Naive thymus-derived CD4-positive, alpha-beta T cell (primary cell): ENCODE results near the gene ERN2. TPM values are rescaled to one million over a fixed set of nuclear protein-coding genes. Genes with fewer than 3 reads are reported as not detected.

ENCODE experiments used
- ATAC-seq: fragments of 150-1000 bp; cut with Tn5 transposase; 2 replicates; pipeline ENCODE4 v1.10.0; 2021; ENCODE audit warnings: mild to moderate bottlenecking, moderate library complexity
- CTCF ChIA-PET: fragments of 350-600 bp; sonication (Branson Sonifier 250); formaldehyde crosslinking; loops from one replicate; lab custom pipeline; 2021; ENCODE audit warnings: antibody characterized with exemption; lab: Charles Lee
- POLR2A ChIA-PET: fragments of 350-600 bp; sonication (Branson Sonifier 250); formaldehyde crosslinking; loops from one replicate; lab custom pipeline; 2021; ENCODE audit warnings: antibody characterized with exemption, inconsistent platforms; lab: Charles Lee
- DNase-seq, 9 donors: peaks; one replicate each; pipeline versions ENCODE4 v3.0.0 to v3.0.0-alpha.2; 2020 to 2022; ENCODE audit warnings: mixed read lengths in 1 of 9
- H3K27ac ChIP-seq: one replicate; pipeline ENCODE4 v1.7.0; 2013; ENCODE audit warnings: mild to moderate bottlenecking, low read depth, low read length, moderate library complexity
- H3K27me3 ChIP-seq, 2 donors: one replicate each; pipeline ENCODE4 v1.7.0; 2013; ENCODE audit warnings: low read length in 2 of 2, mild to moderate bottlenecking in 2 of 2, moderate library complexity in 2 of 2; ENCODE audit not compliant: control insufficient read depth in 2 of 2, insufficient read depth in 2 of 2
- H3K36me3 ChIP-seq, 3 experiments: 1 replicate in 2 of 3; 2 replicates in 1 of 3; pipeline ENCODE4 v1.7.0; 2013; ENCODE audit warnings: low read length in 3 of 3, mild to moderate bottlenecking in 3 of 3, moderate library complexity in 1 of 3; ENCODE audit not compliant: insufficient read depth in 3 of 3, control insufficient read depth in 2 of 3
- H3K4me1 ChIP-seq, 2 donors: one replicate each; pipeline ENCODE4 v1.7.0; 2013; ENCODE audit warnings: low read length in 2 of 2, mild to moderate bottlenecking in 2 of 2, moderate library complexity in 1 of 2; ENCODE audit not compliant: control insufficient read depth in 2 of 2, insufficient read depth in 2 of 2
- H3K4me3 ChIP-seq: 2 replicates; pipeline ENCODE4 v1.7.0; 2013; ENCODE audit warnings: mild to moderate bottlenecking, low read length
- H3K9me3 ChIP-seq, 3 experiments: 1 replicate in 2 of 3; 2 replicates in 1 of 3; pipeline ENCODE4 v1.7.0; 2013; ENCODE audit warnings: low read length in 3 of 3; ENCODE audit not compliant: control insufficient read depth in 2 of 3
- H3K27ac Mint-ChIP-seq, 9 donors: one replicate each; pipeline ENCODE4 v1.8.0; 2020 to 2022; ENCODE audit warnings: mixed read lengths in 9 of 9, mild to moderate bottlenecking in 8 of 9, moderate library complexity in 5 of 9, inconsistent platforms in 2 of 9
- H3K27me3 Mint-ChIP-seq, 5 donors: one replicate each; pipeline ENCODE4 v1.8.0; 2021 to 2022; ENCODE audit warnings: mixed read lengths in 5 of 5, mild to moderate bottlenecking in 1 of 5
- H3K36me3 Mint-ChIP-seq, 5 donors: one replicate each; pipeline ENCODE4 v1.8.0; 2020 to 2022; ENCODE audit warnings: mixed read lengths in 5 of 5, mild to moderate bottlenecking in 3 of 5, inconsistent platforms in 1 of 5
- H3K4me1 Mint-ChIP-seq, 7 donors: one replicate each; pipeline ENCODE4 v1.8.0; 2020 to 2022; ENCODE audit warnings: mixed read lengths in 7 of 7, mild to moderate bottlenecking in 3 of 7, inconsistent platforms in 1 of 7
- H3K4me3 Mint-ChIP-seq, 10 donors: one replicate each; pipeline ENCODE4 v1.8.0; 2020 to 2022; ENCODE audit warnings: mild to moderate bottlenecking in 10 of 10, mixed read lengths in 10 of 10, moderate library complexity in 6 of 10, inconsistent platforms in 2 of 10
- H3K9me3 Mint-ChIP-seq, 11 donors: one replicate each; pipeline ENCODE4 v1.8.0; 2020 to 2022; ENCODE audit warnings: mixed read lengths in 11 of 11, mild to moderate bottlenecking in 4 of 11, inconsistent platforms in 1 of 11, moderate library complexity in 1 of 11
- intact Hi-C, 2 donors: fragments of 100-400 bp; cut with micrococcal nuclease; formaldehyde crosslinking; loops; one replicate each; pipeline ENCODE4 v1.15.1; 2023
- polyA plus RNA-seq, 2 donors: library from polyadenylated mRNA; unstranded; fragments of 300-500 nt; fragmentation: Illumina TruSeq; gene quantifications; one replicate each; pipeline ENCODE4 v1.2.3, GENCODE V29; 2021
- total RNA-seq, 6 experiments: library from RNA in 5 of 6; stranded (reverse) in 5 of 6; gene quantifications; 1 replicate in 5 of 6; 2 replicates in 1 of 6; pipeline ENCODE4 v1.2.3 and lab custom pipeline; 2021 to 2026

The ERN2 gene
- total and polyA plus RNA-seq, 7 experiments from 2014 or later, result not detected

- H3K4me1 Mint-ChIP-seq, result peaks cover 8 to 30% (median 16%) of the 10 kb centered on the region in 7 donors
- ATAC-seq (no peak), DNase-seq (no peak)
- Histone ChIP-seq H3K9me3 (no peaks in the 10 kb centered on the region), H3K36me3 (peaks cover 0 to 30% (median 0%) of the 10 kb centered on the region in 3 experiments), H3K4me3 (no peak overlapping the region), H3K4me1 (peaks cover 1 to 6% of the 10 kb centered on the region in 2 donors), H3K27me3 (no peaks in the 10 kb centered on the region), H3K27ac (no peak overlapping the region)
- H3K36me3 Mint-ChIP-seq, result peaks cover 3 to 27% (median 24%) of the 10 kb centered on the region in 5 donors
- no peaks in the 10 kb centered on the region for H3K9me3 Mint-ChIP-seq
- no peak overlapping the region for H3K27ac Mint-ChIP-seq
- ChIA-PET POLR2A (no interaction called here), CTCF (no interaction called here)
- peaks cover 0 to 2% (median 0%) of the 10 kb centered on the region in 5 donors for H3K27me3 Mint-ChIP-seq
- intact Hi-C loops, result loop anchor here in 1 of 2 donors (10.0 kb wide), 1 partner anchor 341 kb away; no protein-coding TSS in a partner anchor
- H3K4me3 Mint-ChIP-seq, result no peak overlapping the region
Measured at GRCh38 chr16:23673971-23674614, 38.9 kb downstream of the ERN2 start.

GRCh38 chr16:23670137-23670776 is 42.8 kb downstream of the ERN2 start:
- DNase-seq, result peak in 1 of 9 donors; percentile 63
- Histone ChIP-seq H3K27ac (no peak overlapping the region), H3K36me3 (peaks cover 5 to 68% (median 19%) of the 10 kb centered on the region in 3 experiments), H3K9me3 (no peaks in the 10 kb centered on the region), H3K27me3 (no peaks in the 10 kb centered on the region), H3K4me1 (no peaks in the 10 kb centered on the region), H3K4me3 (no peak overlapping the region)
- peak overlapping the region in 3 of 9 donors; percentile 28 to 46 (median 40) for H3K27ac Mint-ChIP-seq
- ATAC-seq, result no peak
- H3K36me3 Mint-ChIP-seq, result peaks cover 13 to 63% (median 49%) of the 10 kb centered on the region in 5 donors
- POLR2A ChIA-PET, result no interaction called here
- intact Hi-C loops, result loop anchor here in 1 of 2 donors (10.0 kb wide), 1 partner anchor 345 kb away; no protein-coding TSS in a partner anchor
- peaks cover 0 to 25% (median 0%) of the 10 kb centered on the region in 7 donors for H3K4me1 Mint-ChIP-seq
- no peak overlapping the region for H3K4me3 Mint-ChIP-seq
- CTCF ChIA-PET, result no interaction called here
- no peaks in the 10 kb centered on the region for H3K9me3 Mint-ChIP-seq
- no peaks in the 10 kb centered on the region for H3K27me3 Mint-ChIP-seq

GRCh38 chr16:23668873-23669272 is 44.1 kb downstream of the ERN2 start:
- H3K4me1 ChIP-seq, result no peaks in the 10 kb centered on the region
- ChIA-PET POLR2A (no interaction called here), CTCF (no interaction called here)
- H3K9me3 ChIP-seq, result no peaks in the 10 kb centered on the region
- H3K9me3 Mint-ChIP-seq, result no peaks in the 10 kb centered on the region
- H3K4me3 Mint-ChIP-seq, result no peak overlapping the region
- no peaks in the 10 kb centered on the region for H3K27me3 Mint-ChIP-seq
- DNase-seq (no peak), ATAC-seq (no peak)
- H3K4me1 Mint-ChIP-seq, result peaks cover 0 to 25% (median 0%) of the 10 kb centered on the region in 7 donors
- no peak overlapping the region for H3K4me3 ChIP-seq
- H3K27ac Mint-ChIP-seq, result no peak overlapping the region
- H3K27ac ChIP-seq, result no peak overlapping the region
- no peaks in the 10 kb centered on the region for H3K27me3 ChIP-seq
- peaks cover 9 to 76% (median 25%) of the 10 kb centered on the region in 3 experiments for H3K36me3 ChIP-seq
- intact Hi-C loops, result no loop called here
- H3K36me3 Mint-ChIP-seq, result peaks cover 15 to 69% (median 58%) of the 10 kb centered on the region in 5 donors

GRCh38 chr16:23668225-23668624 is 44.8 kb downstream of the ERN2 start:
- no peaks in the 10 kb centered on the region for H3K9me3 Mint-ChIP-seq
- H3K36me3 ChIP-seq, result peaks cover 9 to 82% (median 28%) of the 10 kb centered on the region in 3 experiments
- H3K9me3 ChIP-seq, result no peaks in the 10 kb centered on the region
- ChIA-PET POLR2A (no interaction called here), CTCF (no interaction called here)
- intact Hi-C loops, result no loop called here
- no peak for ATAC-seq
- H3K4me3 ChIP-seq, result no peak overlapping the region
- no peaks in the 10 kb centered on the region for H3K4me1 ChIP-seq
- H3K27ac ChIP-seq, result no peak overlapping the region
- H3K4me1 Mint-ChIP-seq, result peaks cover 0 to 25% (median 0%) of the 10 kb centered on the region in 7 donors
- no peaks in the 10 kb centered on the region for H3K27me3 Mint-ChIP-seq
- no peak for DNase-seq
- H3K36me3 Mint-ChIP-seq, result peaks cover 19 to 72% (median 61%) of the 10 kb centered on the region in 5 donors
- no peak overlapping the region for H3K27ac Mint-ChIP-seq
- H3K4me3 Mint-ChIP-seq, result no peak overlapping the region
- H3K27me3 ChIP-seq, result no peaks in the 10 kb centered on the region

DNA sequence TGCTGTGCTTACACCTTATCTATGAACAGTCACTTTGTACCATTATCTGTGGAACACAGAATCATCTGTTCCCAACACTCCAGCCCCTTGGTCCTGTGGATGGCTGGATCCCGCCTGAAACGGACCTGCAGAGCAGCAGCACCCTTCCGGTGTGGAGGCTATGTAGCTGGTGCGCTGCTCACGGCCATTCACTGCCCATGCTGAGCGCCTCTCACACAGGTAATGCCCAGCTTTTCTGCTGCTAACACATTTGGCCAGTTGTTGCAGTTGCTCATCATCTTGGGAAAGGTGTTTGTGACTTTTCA is 45.7 kb downstream of the ERN2 start:
- H3K36me3 ChIP-seq, result peaks cover 18 to 88% (median 37%) of the 10 kb centered on the region in 3 experiments
- Mint-ChIP-seq H3K4me3 (no peak overlapping the region), H3K4me1 (peaks cover 0 to 25% (median 0%) of the 10 kb centered on the region in 7 donors), H3K9me3 (no peaks in the 10 kb centered on the region), H3K27ac (peak overlapping the region in 1 of 9 donors; percentile 48), H3K36me3 (peaks cover 19 to 76% (median 68%) of the 10 kb centered on the region in 5 donors), H3K27me3 (no peaks in the 10 kb centered on the region)
- H3K27me3 ChIP-seq, result no peaks in the 10 kb centered on the region
- intact Hi-C loops, result no loop called here
- no peaks in the 10 kb centered on the region for H3K9me3 ChIP-seq
- no peak for DNase-seq
- H3K4me3 ChIP-seq, result no peak overlapping the region
- H3K4me1 ChIP-seq, result no peaks in the 10 kb centered on the region
- H3K27ac ChIP-seq, result no peak overlapping the region
- ATAC-seq, result no peak
- ChIA-PET POLR2A (no interaction called here), CTCF (no interaction called here)

- intact Hi-C loops, result no loop called here
- Mint-ChIP-seq H3K27ac (peak overlapping the region in 1 of 9 donors; percentile 48), H3K36me3 (peaks cover 19 to 76% (median 65%) of the 10 kb centered on the region in 5 donors), H3K4me1 (peaks cover 0 to 25% (median 0%) of the 10 kb centered on the region in 7 donors), H3K9me3 (no peaks in the 10 kb centered on the region), H3K27me3 (no peaks in the 10 kb centered on the region), H3K4me3 (no peak overlapping the region)
- no peaks in the 10 kb centered on the region for H3K4me1 ChIP-seq
- H3K27me3 ChIP-seq, result no peaks in the 10 kb centered on the region
- H3K36me3 ChIP-seq, result peaks cover 20 to 88% (median 40%) of the 10 kb centered on the region in 3 experiments
- no peak overlapping the region for H3K4me3 ChIP-seq
- POLR2A ChIA-PET, result no interaction called here
- DNase-seq (no peak), ATAC-seq (no peak)
- H3K9me3 ChIP-seq, result no peaks in the 10 kb centered on the region
- H3K27ac ChIP-seq, result no peak overlapping the region
- CTCF ChIA-PET, result no interaction called here
Measured at GRCh38 chr16:23666571-23667354, 46.3 kb downstream of the ERN2 start.
